NCI-H1436 (cell line): ENCODE results near the gene SRXN1.

ENCODE experiments used
- DNase-seq: peaks from one replicate; lab custom pipeline; 2025; lab: John Stamatoyannopoulos, UW

SRXN1 gene

DNA sequence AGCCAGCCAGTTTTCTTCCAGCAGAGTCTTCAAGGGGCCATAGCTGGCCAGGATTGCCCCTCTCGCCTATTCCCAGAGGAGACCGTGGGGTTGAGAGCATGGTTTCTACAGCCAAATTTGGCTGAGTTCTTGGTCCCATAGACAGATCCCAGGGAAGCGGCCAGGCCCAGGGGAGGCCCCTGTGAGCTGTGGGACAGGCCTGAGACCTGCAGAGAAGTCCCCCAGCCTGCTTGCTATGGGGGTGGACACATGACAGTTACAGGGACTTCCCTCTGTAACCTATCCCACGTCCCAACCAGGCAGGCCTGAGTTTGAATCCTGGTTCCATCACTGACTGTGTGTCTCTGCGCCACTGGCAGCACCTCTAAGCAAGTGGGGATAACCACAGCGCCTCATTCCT lies 45.5 kb downstream of the SRXN1 start:
- DNase-seq = no peak

DNA sequence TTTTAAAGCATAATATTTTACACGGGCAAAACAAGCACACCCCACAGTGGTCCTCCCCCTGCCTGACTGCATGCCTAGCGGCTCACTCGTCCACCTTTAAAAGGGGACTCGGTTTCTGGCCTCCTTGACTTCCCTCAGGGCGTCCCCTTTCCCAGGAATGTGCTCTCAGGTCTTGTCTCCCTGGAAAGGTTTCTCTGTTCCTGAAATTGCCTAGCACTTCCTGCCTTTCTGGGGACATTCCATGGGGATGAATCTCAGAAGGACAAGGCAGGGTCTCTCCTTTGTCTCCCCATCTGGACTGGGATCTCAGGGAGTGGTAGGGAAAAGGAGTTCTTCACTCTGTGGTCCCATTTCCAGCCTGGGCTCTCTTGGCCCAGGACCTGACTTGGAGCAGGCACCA lies 47.8 kb downstream of the SRXN1 start:
- no peak for DNase-seq

DNA sequence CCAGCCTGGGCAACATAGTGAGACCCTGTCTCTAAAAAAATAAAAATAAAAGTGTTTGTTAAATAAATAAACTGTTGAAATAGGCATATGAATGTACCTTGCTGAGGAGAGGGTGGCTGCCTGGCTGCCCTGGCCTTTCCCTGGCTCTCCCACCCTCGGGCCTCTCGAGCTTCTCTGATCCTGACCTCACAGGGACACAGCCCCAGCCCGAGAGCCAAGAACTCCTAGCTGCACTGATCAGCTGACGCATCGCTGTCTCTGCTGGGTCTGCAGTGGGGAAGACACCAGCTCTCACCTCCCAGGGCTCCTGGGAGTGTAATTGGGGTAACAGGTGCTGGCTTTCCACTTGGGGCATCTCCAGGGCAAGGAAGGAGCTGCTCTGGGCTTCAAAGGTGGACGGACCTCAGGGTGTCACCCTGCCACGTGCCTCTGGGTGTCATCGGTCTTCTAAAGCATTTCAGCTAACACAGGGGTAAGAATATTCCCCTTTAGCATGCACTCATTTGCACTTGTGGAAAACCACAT lies 49.8 kb downstream of the SRXN1 start:
- DNase-seq = no peak

DNA sequence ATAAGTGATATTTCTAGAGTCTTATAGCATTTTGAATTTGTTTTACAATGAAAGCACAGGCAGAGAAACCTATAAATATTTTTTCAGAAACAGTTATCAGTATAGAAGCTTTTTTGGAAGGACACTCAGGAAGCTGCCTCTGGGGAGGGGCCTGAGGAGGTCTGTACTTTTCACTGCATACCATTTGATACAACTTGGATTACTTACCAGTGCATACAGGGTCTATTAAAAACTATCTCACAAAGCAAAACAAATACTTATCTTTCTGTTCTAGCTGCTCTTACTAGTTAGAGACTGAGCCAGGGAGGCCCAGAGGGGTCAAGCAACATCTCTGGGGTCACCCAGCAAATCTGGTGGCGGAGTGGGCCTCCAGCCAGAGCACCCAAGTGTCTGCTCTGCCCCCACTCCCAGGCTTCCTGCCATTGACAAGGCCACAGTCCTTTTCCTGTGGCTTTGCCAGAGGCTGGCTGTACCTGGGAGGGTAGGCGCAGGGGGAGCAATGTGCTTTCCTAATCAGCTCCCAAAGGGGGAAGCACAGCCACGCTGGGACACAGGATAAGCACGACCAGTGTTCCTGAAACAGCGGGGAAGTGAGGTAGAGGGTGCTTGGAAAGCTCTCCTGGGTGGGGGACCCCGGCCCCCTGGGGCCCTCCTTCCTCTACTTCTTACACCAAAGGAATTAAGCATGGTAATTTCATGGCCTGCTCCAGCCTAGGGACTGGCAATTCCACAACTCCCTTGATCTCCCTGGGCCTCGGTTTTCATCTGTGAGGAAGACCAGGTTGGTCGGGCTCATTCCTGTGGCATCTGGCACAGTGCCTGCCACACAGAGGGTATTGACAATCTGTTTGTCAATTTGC lies 50.7 kb downstream of the SRXN1 start:
- no peak for DNase-seq

DNA sequence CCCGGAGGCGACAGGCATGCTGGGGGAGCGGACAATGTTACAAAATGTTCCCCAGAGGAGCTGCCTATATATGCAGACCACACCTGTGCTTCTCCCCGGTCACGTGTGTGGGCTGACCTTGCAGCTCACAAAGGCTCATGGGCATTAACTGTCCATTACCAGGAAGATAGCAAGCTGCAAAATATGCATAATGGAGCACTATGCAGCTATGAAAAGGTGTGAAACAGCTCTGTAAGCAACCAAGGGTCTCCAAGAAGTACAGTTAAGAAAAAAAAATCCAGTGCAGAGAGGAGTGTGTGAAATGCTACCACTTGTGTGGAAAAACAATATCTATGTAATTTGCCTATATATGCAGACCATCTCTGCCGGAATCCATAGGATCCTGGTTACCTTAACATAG lies 52.3 kb downstream of the SRXN1 start:
- no peak for DNase-seq

DNA sequence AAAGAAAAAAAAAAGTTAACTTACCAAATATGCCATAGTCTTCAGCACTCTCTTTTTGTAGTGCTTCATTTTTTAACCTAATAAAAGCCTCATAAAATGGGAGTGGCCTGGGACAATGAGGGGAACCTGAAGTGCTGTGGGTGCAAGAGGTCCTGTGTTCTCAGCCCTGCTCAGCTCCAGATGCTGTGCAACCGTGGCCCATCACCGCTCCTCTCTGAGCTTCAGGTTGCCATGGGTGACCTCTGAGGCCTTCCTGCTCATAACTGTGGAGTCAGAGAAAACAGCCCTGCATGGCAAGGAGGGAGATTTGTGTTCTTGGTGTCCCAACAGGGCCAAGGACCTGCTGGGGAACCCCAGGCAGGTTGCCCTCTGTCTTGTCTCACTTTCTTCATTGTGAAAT lies 52.9 kb downstream of the SRXN1 start:
- no peak for DNase-seq

DNA sequence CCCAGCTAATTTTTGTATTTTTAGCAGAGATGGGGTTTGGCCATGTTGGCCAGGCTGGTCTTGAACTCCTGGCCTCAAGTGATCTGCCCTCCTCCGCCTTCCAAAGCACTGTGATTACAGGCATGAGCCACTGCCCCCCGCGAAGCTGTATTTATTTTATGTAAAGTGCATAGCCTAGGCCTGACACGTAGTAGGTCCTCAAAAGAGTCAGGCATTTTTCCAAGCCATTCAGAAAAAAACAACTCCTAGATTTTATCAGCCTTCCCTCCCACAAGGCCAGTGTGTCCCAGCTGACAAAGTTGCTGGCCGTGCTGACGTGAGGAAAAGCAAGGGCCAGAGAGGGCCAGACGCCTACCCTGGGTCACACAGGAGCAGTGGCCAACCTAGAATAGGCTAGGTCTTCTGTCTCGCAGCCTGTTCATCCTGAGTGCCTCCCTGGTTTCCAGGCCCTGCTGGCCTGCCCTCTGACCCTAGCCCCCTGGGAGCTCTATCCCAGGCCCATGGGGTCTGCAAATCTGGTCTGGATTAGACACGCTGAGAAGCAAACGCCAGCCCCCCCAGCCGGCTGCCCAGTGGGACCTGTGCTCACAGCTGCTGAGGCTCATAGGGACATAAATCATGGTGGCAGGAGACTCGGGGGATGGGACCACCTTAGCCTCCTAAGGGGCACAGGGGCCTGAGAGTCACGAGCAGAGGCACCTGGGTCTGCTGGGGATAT lies 54.7 kb downstream of the SRXN1 start:
- DNase-seq = no peak

DNA sequence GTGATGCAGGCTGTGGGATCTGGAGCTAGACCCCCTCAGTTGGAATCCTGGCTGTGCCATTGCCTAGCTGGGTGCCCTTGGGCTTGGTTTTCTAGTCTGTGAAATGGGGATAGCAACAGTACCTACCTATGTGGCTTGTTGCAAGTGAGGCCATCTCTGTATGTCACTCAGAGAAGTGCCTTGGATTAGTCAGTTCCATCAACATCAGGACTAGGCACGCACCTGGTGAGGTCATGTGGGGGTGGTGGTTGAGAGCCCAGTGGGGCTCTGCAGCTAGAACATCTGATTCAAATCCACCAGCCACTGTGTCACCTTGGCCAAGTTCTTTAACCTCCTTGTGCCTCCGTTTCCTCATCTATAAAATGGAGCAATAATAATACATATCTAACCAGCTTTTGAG lies 55.4 kb downstream of the SRXN1 start:
- DNase-seq = no peak
